NOMO-1 (cell line): ENCODE results near the gene DGKI.

Experiments used
- DNase-seq, 2 experiments: peaks; one replicate each; lab custom pipeline; 2025; ENCODE audit not compliant: unreplicated experiment in 2 of 2; lab: John Stamatoyannopoulos, UW

DGKI gene

DNA sequence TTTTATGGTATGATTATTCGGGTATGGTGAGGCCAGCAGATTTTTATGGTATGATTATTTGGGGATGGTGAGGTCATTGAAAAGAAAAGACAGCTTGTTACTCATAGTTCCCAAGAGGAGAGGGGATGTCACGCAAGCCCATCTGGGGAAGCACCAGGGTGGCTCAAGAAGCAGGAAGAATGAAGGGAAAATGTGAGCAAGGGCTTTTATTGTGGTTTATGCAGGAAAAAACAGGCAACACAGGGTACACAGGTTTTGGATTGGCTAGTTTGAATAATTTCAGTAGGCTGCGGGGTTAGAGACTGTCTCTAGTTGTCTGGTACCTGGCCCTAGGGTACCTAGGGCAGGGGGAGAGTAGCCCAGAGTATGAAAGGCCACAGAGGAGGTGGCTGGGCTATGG lies 26.8 kb upstream of the DGKI start:
- no peak for DNase-seq

DNA sequence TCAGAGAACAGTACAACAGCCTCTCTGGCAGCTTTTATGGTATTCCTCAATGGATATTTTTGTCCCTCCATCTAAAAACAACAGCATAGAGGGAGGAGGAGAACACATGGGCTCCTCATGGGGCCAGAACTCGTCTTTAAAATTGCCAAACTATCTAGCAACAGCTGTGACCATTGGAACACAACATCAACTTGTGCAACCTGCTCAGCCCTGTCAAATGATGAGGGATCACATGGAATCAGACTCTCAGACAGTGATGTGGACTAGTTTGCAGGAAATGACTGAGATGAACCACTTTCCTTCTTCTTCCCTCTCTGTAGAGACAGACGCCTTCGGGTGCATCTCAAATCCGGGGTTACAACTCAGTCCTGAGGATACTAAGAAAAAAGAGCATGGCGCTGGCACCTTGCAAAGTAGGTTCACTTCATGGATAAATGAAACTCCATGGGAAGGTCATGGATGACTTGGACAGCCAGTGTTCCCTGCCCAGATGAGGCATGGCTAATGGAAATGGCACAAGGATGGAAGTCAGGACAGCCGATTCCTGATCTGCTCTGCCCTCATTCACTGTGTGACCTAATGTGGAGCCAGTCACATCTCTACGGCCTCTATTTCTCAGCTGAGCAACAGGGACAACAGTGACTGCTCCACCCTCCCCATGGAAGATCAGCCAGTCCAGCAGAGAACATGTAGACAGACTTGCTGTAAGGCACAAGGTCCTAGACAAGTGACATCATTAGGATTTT lies 24.6 kb upstream of the DGKI start:
- no peak for DNase-seq

DNA sequence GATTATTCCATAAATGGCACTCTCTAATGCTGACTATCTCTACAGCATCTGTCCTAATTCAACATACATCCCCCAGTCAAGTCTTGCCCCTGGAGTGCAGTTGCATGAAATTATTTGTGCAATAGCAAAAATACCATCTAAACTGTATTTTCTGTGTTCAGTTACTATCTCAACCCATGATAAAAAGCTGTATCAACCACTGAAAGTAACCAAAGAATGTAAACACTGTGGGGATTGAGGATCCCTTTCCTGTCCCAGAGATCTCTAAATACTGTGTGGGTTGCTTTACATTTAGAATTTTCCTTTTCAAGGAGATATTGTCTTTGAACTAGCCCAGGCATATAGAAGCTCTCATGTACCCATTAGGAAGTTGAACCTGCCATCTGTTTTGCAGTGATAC lies 23.9 kb upstream of the DGKI start:
- no peak for DNase-seq

DNA sequence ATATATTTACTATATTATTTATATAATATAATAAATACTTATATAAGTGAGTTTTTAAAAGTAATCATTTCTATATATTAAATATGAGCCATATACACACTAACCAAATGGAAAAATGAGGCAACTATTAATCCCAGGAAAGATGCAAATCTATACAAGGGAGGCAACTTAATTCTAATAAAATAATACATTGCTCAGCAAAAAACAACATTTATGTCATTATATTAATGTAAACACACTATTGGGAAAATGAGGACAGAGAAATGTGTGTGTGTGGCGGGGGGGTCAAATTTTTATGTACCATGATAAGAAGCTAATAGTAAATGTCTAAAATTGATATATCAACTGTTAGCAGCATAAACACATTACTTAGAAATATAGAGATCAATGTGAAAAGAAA lies 23.3 kb upstream of the DGKI start:
- no peak for DNase-seq

DNA sequence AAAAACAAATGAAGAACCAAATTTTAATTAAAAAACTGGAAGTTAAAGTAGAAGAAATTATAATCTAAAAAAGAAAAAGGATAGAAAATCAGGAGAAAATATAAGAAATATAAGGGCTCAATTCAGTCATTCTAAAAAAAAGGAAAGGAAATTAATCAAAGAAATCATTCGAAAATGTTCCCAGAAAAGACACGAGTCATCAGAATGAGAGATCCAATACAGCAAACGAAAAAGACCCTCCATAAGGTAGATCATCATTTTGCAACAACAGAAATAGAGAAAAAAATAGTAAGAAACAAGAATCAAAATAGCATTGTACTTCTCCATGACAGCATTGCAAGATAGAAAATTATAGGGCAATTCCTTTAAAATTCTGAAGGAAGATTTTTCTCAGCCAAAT lies 22.5 kb upstream of the DGKI start:
- no peak for DNase-seq

DNA sequence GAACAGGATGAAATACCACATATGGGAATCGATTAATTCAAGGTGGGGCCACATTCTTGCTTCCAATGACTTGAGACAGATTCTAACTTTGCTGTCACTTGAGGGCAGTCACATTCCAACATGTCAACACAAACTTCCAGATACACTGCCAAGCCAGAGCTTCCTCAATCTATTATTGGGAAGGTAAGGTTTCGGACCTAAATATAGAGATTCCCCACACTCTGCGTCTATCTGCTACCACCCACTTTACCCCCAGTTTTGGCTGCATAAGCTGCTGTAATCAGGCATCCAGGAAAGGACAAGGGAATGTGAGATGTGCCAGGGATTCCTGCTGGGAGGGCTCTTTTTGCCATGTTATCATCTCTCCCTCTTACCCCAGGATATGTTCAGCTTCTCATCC lies 20.5 kb upstream of the DGKI start:
- no peak for DNase-seq

DNA sequence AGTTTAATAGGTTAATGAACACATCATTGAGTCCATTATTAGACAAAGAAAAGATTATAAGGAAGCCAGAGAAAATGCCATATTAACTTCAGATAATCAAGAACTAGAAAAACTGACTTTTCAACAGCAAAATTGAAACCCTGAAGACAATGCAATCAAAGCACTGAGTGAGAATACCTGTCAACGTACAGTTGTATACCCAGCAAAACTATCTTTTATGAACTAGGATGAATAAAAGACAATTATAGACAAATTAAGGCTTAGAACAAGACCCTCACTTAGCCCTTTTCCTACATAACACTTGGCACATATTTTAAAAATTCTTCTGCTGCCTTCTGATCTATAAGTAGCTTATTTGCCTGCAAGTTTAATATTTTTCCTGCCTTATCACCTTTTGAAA lies 19.0 kb upstream of the DGKI start:
- DNase-seq, result no peak

DNA sequence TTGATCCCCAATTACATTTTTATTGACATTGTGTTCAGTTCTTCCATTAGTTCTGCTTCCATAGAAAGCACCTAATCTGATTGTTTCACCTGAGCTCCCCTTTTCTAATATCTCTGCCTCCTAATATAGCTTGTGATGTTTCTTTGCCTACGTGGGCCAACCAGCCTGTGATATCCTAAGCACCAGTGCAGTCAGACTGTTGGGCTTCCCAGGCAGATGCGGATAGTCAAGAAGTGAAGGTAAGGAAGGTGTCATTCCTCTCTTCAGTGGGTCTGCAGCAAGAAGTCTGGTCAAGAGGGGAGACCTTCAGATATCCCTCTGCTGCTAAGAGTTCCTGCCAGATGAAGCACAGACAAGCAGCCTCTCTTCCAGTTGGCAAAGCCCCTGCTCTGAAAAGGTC lies 16.2 kb upstream of the DGKI start:
- DNase-seq, result no peak

DNA sequence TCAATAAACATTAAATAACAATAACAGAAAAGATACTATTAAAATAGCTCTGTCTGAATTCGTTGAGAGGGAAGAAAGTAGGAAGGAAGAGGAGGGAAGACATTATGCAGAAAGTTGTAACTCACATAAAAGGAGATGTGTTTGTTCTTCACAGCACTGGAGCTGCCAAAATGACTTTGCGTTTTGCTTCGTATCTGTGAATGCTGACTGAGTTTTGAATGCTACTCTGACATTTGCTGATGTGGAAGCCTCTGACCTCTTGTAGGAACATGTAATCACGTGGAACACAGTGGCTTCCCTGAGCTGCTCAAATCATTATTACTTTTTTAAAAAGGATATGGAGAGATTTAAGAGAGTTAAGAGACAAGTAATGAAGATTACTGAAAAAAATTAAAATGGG lies 15.6 kb upstream of the DGKI start:
- DNase-seq, result no peak

DNA sequence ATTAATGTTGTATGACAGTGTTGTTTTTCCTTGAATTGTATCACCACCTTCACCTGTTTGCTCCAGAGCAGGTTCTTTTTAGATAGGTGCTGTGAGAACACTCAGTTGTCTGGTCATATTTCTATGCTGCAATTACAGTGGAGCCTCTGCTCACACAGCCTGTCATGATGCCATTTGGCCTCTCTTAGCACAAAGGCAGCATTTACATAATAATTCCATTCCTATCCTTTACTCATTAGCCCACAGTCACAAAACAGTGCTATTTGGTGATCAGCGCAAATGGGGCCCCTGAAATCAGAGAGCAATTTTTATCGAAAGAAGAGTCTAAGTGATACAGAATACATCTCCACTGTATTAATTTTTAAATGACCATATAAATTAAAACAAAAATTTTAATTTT lies 13.8 kb upstream of the DGKI start:
- DNase-seq, result no peak

DNA sequence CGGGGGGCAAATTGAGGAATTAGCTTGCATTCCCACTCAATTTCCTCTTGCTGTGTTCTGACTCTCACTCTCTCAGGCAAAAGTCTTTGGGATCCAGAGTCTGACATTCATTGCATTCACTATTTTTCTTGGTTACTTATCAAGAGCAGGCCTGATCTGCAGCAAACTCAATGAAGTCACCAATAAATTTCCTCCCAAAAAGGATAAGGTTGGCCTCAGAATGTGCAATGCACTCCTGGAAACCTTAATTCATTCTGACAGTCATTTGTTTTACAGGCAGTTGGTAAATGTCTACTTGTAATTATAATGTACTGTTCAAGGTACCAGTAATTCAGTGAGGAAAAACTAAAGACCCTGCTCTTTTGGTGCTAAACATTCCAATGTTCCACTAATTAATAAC lies 6.3 kb upstream of the DGKI start:
- DNase-seq, result no peak

DNA sequence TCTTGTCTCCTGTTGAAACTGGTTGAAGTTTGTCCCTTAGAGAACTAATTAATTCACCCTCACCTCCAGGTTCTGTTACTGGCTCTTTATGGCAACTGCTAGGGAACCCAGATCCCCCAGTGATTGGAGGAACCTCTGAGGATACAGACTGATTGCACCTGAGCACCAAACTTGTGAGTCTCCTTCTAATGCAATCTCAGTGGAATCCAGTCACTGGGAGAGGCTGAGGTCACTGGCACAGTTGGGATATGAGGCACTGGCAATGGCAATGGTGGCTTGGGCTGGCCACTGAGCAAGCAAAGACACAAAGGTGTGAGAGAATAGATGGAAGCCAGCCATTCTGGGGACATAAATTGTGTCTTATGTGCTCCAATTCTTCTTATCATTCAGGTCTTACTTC lies 5.3 kb upstream of the DGKI start:
- DNase-seq, result no peak

DNA sequence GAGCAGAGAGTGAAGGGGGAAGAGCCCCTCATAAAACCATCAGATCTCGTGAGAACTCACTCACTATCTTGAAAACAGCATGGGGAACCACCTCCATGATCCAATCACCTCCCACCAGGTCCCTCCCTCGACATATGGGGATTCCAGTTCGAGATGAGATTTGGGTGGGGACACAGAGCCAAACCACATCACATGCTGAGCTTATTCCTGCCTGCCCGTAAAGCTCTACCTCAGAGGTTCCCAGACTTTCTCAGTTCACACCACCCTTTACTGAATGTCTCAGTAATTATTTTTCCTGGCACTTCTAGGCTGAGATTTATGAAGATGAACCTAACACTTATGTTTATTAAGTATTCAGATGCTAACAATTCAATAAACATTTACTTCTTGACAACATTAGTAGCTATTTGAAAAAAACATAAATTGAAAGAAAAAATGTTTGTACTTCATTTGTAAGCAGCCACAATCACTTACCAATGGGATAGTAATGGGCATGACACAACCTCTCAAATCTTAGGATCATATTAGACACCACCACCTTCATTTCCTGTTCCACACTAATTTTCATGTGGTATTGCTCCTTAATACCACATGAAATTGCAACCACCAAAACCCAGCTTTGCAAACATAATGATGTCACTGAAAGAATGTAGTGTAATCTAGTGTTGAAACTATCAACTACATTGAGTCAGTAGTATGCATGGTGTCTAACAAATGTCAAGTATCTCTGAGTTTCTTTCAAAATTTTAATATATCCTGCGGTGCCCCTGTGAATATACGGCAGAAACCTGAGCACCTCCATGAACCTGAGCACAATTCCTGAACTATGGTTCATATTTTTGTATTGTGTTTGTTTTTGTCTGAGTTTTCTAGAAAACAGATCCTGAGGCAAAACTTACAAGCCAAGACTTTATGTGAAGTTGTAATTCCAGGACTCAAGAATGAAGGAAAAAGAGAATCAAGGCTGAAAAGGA lies 4.5 kb upstream of the DGKI start:
- DNase-seq, result no peak

DNA sequence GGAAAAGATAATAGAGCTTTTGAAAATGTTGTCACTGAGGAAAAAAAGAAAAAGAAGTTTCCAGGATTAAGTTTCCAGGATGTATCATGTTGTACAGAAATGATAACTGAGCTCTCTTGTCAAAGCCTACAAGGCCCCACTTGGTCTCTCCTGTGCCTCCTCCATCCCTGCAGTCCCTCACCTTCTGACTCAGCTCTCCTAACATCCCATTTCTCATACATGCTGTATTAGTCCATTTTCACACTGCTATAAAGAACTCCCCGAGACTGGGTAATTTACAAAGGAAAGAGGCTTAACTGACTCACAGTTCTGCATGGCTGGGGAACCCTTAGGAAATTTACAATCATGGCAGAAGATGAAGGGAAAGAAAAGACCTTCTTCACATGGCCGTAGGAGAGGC lies 3.8 kb upstream of the DGKI start:
- no peak for DNase-seq

DNA sequence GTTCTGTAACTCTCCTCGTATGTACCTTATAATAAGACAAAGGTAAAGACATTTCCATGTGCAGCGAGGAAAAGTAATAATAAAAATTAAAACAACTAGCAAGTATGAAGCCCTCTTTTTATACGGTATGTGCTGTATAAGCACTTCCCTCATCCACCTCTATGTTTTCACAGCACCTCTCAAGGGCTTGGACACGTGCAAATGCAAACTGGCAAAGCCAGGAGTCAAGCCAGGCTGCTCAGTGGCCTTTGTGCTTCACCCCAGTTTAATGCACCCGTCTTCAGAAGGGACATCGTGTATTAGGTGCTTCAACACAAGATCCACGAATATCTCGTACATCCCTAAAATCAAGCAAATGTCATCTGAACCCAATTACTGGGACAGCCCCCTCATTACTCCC lies 1.3 kb upstream of the DGKI start:
- DNase-seq, result no peak

DNA sequence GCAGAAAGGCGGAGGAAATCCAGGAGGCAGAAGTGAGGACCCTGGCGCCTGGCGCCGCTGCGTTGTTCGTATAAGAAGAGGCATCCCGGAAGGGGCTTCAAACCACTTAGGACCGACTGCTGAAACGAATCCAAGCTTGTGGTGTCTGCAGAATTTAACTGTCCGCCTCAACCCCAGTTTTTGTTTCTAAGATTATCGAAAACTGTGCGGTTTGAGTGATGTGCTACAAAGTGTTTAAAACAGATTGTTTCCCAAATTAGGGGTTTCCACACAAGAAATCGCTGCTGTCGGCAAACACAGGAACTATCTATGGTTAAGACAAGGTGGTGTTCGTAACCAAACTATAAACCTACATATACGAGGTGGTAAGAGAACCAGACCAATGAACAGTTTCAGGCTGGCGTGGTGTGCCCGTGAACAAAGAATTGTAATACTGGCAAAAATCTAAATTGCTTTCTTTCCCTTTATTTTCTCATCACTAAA lies 835 bp upstream of the DGKI start:
- no peak for DNase-seq

DNA sequence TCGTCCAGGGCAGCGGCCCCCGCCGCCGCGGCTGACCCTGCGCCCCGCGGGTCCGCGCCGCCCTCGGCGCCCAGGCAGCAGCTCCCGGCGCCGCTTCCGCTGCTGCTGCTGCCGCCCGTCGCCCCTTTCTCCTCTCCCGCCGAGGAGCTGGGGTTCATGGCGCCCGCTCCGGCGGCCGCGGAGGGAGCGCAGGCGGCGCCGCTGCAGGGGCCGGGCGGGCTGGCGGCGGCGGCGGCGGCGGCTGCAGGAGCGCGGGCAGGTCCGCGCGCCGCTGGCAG lies 286 bp downstream of the DGKI start:
- DNase-seq, result no peak

DNA sequence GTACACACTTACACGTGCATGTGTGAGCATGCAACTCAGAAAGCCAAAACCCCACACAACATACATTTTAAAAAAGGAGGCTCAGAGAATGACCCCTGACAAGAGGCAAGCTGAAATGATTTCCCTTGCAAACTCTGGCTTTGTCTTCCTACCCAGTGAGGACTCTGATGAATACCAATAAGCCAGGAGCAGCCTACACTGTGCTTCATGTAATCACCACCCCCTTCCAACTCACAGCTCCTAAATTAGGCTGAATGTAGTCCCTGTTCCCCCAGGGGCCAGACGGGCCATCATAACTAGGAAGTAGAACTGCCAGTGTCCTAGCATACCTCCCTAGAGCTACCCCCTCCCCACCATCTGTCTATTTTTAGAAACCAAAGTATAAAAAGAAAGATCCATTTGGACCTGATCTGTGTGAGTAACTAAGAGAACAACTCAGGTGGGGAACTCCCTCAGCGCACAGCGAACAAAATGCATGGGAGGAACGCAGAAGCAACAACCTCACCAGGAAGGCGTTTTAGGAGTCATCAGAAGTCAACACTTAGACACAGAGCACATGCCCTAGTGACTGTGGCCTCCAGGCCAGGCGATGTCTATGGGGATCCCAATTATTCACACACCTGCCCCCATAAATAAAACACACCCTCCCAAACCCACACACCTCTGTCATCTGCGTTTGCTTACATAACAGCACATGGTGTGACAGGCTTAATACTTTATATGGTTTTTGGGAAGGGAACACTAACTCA lies 1.9 kb downstream of the DGKI start:
- no peak for DNase-seq

DNA sequence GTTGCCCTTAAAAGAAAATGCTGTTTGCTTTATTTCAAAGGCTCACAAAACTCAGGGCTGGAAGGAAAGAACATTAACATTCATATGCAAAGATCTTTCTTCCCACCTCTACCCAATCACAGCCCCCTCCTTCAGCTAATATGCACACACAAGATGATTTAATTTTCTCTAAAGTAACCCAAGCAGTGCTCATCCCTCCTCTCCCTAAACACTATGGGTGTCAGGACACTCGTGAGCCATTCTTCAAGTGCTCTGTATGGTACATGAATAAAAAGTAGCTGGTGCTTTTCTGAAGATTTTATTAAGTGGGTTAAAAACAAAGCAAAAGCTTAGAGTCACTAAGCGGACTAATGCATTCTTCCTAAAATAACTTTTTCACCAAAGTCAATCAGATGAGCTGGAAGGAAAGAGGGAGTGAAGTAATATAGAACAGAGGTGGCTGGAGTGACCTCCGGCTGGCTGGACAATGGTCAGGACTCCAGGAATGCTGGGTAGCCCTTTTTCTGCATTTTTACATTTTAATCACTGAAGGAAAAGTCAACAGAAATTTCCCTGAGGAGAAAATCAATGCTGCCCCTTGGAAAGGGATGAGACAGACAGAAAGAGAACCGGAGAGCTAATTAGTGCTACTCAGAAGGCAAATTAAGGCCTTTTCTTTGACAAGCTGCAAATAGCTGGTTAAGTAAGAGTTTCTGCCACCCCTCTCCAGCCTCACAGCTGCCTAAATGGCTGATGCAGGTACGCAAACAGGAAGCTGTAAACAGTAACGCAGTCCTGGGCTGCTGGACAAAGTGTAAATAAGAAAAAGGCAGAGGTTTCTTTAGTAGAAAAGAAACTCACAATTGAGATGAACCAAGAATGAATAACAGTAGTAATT lies 6.6 kb downstream of the DGKI start:
- DNase-seq, result no peak

DNA sequence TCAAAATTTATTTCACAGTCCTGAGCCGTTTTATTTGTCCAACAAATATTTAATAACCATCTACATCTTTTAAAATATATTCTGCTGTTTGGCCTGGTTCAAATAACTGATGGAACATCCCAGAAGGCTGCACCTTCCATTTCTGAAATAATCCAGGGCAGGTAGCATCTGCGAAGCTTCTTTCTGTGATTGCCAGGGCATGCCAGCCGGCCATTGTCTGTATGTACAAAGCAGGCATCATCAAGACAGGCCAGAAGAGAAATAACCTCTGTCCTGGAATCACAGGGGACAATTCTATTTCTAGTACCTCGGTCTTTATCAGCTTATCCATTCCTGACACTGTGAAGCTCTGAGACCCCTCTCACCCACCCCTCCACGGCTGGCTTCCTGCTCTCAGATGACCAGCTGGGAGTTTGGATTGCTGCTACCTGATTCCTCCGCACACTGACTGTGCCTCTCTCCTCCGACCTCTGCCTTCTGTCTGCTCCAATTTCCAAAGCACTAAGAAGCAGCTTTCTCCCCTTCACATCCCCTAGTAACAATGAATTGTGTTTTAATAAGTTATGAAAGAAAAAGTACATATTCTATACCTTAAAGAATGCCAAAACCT lies 8.0 kb downstream of the DGKI start:
- DNase-seq, result no peak
